ENCODE results near the gene SNAPC2.
"Not testable (repeated sequence)": the region's sequence is repeated elsewhere in the genome, so short reads cannot be mapped to it uniquely, and the experiment has no call there.

SNAPC2 gene

GRCh38 chr19:7923295-7924191 lies 3.4 kb downstream of the SNAPC2 start:
- no peak for DNase-seq

DNA sequence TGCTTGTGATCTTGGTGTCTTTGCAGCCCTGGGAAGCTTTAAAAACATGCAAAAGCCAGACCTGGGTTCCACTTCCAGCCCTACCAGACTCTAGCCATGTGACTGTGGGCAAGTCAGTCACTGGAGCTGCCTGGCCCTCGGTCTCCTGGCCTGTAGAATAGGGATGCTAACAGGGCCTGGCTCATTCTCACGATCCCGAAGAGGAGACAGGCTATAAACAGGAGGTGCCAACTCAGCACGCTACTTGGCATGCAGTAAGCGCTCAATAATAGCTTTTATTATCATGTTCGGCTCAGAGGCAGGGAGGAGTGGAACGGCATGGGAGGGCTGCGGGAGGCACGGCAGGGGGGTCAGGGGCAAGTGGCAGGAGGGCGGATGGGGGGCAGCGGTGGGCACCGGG lies 4.1 kb downstream of the SNAPC2 start:
- no peak for DNase-seq

GRCh38 chr19:7924651-7925170 lies 4.6 kb downstream of the SNAPC2 start:
- no peak for DNase-seq

GRCh38 chr19:7925171-7925851 lies 5.2 kb downstream of the SNAPC2 start:
- peak; percentile 77 for DNase-seq

- peak; percentile 73 for DNase-seq
Measured at GRCh38 chr19:7926021-7926726, 6.0 kb downstream of the SNAPC2 start, which contains the start of gene CTXN1. Gene CTXN1 (minus strand): TSS chr19:7926135. CDS start chr19:7925538, 597 bp downstream.

GRCh38 chr19:7926727-7927604 lies 6.8 kb downstream of the SNAPC2 start:
- DNase-seq, result no peak

DNA sequence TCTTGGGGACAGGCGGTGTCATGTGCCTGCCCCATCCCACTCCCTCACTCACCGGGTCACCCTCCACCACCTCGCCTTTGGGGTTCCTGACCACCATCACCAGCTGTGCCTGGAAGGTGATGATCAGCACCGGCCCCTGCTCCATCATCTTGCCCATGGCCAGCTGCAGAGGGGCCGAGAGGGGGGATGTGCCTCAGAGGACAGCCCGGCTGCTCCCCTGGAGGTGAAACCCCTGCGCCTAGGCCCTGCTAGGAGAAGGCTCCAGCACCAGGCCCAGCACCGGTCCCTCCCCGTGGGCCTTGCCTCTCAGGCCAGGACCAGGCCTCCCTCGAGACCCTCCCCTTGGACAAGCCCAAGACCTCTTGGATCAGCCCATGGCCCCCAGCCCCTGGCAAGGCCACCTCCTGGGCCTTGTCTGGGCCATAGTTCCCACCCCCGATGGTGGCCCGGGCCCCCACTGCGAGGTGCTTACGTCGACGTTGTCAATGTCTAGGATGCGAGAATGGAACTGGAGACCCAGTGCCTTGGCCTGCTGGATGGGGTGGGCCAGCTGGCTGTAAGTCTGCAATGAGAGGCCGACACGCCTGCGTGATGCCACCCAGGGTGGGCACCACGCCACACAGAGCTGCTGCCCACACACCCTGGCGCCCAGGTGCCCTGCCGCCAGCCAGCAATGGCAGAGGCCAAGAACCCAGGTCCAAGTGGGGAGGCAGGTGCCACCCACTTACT lies 7.6 kb downstream of the SNAPC2 start:
- no peak for DNase-seq

GRCh38 chr19:7928334-7928706 lies 8.2 kb downstream of the SNAPC2 start:
- no peak for DNase-seq

GRCh38 chr19:7928741-7929701 lies 8.9 kb downstream of the SNAPC2 start:
- DNase-seq, result no peak

GRCh38 chr19:7930030-7930429 lies 9.9 kb downstream of the SNAPC2 start:
- not testable (repeated sequence) for DNase-seq

- no peak for DNase-seq
Measured at GRCh38 chr19:7930765-7931164, 10.6 kb downstream of the SNAPC2 start.

DNA sequence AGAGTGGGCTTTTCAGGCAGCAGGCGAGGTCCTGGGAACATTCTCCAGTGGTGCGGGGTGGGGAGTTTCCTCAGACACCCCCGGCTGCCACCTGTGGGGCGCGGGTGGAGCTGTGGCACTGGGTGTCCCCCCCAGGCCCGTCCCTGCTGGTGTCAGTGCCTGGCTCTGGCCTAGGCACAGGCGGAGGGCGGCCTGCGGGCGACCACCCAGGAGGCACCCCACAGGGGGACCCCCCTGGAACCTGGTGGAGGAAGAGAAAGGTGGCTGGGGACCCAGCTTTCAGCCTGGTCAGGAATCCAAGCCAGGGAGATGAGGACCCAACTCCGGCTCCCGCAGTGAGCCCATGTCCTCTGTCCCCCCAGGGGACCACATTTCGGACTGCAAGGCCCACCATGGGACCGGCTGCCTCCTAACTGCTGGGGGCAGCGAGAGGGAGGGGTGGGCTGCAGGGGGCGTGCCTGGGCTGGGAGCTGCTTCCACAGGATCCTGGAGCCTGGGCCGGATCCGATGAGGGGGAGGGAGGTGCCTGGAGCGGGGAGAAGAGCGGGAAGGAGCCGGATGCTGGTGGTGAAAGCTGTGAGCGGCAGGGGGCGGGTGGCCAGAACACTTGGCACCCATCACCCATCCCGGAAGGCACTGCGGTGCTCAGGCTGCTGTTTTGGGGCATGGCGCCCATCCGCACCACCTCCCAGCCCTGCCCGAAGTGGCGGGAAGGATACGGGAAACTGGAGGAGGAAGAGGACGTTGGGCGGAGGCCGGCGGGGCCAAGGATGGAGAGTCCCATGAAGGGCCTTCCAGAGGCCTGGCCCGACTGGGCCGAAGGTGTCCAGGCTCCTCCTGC lies 11.3 kb downstream of the SNAPC2 start:
- DNase-seq, result no peak

DNA sequence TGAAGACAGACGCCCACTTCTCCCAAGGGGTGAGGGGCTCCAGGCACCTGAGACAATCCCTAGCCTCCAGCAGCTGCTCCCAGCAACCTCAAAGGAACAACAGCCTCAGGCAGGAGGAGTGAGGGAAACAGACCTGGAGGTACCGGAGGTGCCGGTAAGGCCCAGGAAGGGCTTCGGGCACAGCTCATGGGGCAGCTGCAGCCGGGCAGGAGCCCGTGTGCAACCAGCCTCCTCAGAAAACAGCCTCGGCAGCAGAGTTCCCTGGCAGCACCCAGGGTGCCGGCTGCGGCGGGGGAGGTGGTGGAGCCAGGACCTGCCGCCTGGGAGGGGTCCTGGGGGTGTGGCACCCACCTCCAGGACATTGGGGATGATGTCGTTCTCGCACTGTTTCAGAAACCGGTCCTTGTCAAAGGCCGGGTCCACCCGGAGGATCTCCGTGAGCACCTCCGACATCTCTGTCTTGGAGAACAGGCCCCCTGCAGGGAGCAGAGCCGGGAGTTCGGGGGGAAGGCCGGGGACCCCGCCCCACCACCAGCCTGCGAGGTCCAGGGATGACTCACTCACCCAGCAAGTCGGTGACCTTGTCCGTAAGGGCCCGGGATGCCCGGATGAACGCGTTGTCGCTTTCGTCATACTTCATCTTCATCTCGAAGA lies 12.3 kb downstream of the SNAPC2 start:
- DNase-seq, result no peak

DNA sequence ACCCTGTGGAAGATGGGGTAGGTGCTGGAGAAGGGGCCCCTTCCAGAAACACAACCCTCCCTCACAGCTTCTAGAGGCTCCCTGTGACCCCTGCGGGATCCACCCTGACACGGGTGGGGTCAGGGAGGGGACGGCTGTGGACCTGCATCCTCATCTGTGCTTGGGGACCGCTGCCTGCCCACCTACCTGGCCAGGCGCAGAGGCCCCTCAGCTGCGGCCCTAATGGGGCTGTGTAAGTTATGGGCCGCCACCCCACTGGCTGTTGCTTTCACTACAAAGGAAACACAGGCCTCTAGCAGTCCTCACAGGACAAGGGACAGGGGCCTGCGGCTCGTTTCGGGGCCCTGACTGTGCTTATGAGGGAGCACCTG lies 12.8 kb downstream of the SNAPC2 start:
- no peak for DNase-seq

DNA sequence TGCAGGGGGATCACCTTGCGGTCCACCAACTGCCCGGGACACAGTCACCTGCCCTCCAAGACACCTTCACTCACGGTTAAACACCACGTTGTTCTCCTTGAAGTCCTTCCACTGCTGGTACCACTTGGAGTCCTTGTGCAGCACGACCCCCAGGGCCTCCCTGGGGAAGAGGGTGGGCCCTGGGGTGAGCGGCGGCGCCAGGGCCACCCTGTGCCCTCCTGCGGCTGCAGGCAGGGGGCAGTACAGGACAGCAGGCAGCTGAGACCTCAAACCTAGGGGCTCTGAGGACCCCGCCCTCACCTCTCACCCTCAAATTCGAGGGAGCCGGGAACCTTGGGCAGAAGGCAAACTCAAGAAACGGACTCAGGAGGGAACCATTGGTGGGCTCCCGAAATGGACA lies 13.3 kb downstream of the SNAPC2 start:
- no peak for DNase-seq

GRCh38 chr19:7933828-7934725 lies 13.9 kb downstream of the SNAPC2 start:
- DNase-seq, result no peak

DNA sequence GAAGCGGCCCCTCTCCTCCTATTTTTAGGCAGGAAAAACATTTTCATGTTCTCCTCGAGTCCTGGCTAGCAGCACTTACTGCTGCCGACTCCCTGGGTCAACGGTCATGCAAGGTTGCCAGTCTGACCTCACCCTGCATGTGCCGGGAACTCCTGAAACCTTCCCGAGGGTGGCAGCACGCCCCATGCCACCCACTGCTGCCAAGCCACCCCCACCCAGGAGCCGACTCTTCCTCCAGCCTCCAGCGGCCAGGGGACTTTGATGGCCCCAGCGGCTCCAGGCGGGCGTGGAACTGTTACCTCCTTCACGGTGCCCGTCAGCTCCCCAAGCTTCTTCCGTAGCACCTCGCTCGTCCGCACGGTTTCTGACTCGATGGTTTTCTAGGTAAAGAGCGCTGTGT lies 14.6 kb downstream of the SNAPC2 start:
- DNase-seq, result no peak

- DNase-seq, result no peak
Measured at GRCh38 chr19:7940841-7941240, 20.7 kb downstream of the SNAPC2 start.

Data from NCI-H345 (cell line).